LNCAP (cell line): ENCODE measurements around the gene FREM2.

Experiments
- TF ChIP-seq, protein P1 (sequence below): fragments of 450-650 bp; IDR thresholded peaks from 2 replicates; pipeline ENCODE4 v1.5.1; 2017; ENCODE audit warnings: mild to moderate bottlenecking

FREM2 gene

GRCh38 chr13:38785042-38785441, 98.2 kb downstream of the FREM2 start:
- TF ChIP-seq, protein P1, sequence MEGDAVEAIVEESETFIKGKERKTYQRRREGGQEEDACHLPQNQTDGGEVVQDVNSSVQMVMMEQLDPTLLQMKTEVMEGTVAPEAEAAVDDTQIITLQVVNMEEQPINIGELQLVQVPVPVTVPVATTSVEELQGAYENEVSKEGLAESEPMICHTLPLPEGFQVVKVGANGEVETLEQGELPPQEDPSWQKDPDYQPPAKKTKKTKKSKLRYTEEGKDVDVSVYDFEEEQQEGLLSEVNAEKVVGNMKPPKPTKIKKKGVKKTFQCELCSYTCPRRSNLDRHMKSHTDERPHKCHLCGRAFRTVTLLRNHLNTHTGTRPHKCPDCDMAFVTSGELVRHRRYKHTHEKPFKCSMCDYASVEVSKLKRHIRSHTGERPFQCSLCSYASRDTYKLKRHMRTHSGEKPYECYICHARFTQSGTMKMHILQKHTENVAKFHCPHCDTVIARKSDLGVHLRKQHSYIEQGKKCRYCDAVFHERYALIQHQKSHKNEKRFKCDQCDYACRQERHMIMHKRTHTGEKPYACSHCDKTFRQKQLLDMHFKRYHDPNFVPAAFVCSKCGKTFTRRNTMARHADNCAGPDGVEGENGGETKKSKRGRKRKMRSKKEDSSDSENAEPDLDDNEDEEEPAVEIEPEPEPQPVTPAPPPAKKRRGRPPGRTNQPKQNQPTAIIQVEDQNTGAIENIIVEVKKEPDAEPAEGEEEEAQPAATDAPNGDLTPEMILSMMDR, result no peak

- TF ChIP-seq, protein P1, result no peak
Measured at GRCh38 chr13:38785490-38785889, 98.6 kb downstream of the FREM2 start.

DNA sequence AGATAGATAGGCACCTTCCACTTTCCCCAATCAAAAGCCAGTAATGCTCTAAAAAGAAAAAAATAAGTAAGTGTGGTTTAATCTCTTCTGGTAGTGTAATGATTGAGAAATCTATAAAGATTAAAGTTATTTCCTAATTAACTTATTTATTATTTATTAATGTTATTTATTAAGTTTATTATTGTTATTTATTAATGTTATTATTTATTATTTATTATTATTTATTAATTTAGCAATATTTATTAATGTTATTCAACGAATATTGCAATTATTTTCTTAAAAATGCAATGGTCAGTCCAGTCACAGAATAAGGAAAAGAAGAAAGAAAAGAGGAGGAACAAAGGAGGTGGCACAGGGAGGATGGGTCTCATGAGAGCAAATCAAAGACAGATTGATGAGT, 100.7 kb downstream of the FREM2 start:
- TF ChIP-seq, protein P1, result no peak

- TF ChIP-seq, protein P1, result no peak
Measured at GRCh38 chr13:38796890-38797289, 110.0 kb downstream of the FREM2 start.

- TF ChIP-seq, protein P1, result no peak
Measured at GRCh38 chr13:38803531-38803930, 116.7 kb downstream of the FREM2 start.

- TF ChIP-seq, protein P1, result no peak
Measured at GRCh38 chr13:38804061-38804460, 117.2 kb downstream of the FREM2 start.

GRCh38 chr13:38804536-38804935, 117.7 kb downstream of the FREM2 start:
- TF ChIP-seq, protein P1, result no peak

GRCh38 chr13:38814331-38814730, 127.5 kb downstream of the FREM2 start:
- TF ChIP-seq, protein P1, result no peak
